Lung (tissue), 12 donors: ENCODE data around the gene CSNK1G1. TPM values are rescaled to one million over a fixed set of nuclear protein-coding genes. Genes with fewer than 3 reads are reported as not detected.

ENCODE experiments used
- ATAC-seq: fragments of 200-7000 bp; cut with Tn5 transposase; one replicate; pipeline ENCODE4 v1.9.1; 2020; ENCODE audit warnings: moderate number of reproducible peaks; ENCODE audit not compliant: insufficient read depth, low FRiP score
- DNase-seq, 3 donors: peaks; one replicate each; pipeline ENCODE4 v3.0.0-alpha.2; 2013 to 2017
- H3K27ac ChIP-seq, 2 donors: one replicate each; pipeline ENCODE4 v1.5.1; 2013; ENCODE audit warnings: mild to moderate bottlenecking in 2 of 2, moderate library complexity in 2 of 2, control low read depth in 1 of 2, inconsistent platforms in 1 of 2, low read depth in 1 of 2, low read length in 1 of 2
- H3K27me3 ChIP-seq, 3 donors: one replicate each; pipeline ENCODE4 v1.5.1; 2013; ENCODE audit warnings: low read length in 2 of 3; ENCODE audit not compliant: control insufficient read depth in 3 of 3, insufficient read depth in 3 of 3
- H3K36me3 ChIP-seq, 4 donors: one replicate each; pipeline ENCODE4 v1.5.1; 2013; ENCODE audit warnings: low read length in 4 of 4, mild to moderate bottlenecking in 1 of 4, moderate library complexity in 1 of 4; ENCODE audit not compliant: control insufficient read depth in 4 of 4, insufficient read depth in 4 of 4
- H3K4me1 ChIP-seq, 5 donors: one replicate each; pipeline ENCODE4 v1.5.1; 2013; ENCODE audit warnings: low read length in 5 of 5, mild to moderate bottlenecking in 2 of 5, moderate library complexity in 1 of 5; ENCODE audit not compliant: control insufficient read depth in 5 of 5, insufficient read depth in 5 of 5
- H3K4me3 ChIP-seq: one replicate; pipeline ENCODE4 v1.5.1; 2013; ENCODE audit warnings: mild to moderate bottlenecking, control low read depth, moderate library complexity
- H3K9ac ChIP-seq, 2 donors: one replicate each; pipeline ENCODE4 v1.5.1; 2013; ENCODE audit warnings: low read length in 2 of 2, control low read depth in 1 of 2; ENCODE audit not compliant: insufficient read depth in 1 of 2
- H3K9me3 ChIP-seq, 4 donors: one replicate each; pipeline ENCODE4 v1.5.1; 2013; ENCODE audit warnings: low read length in 3 of 4, mild to moderate bottlenecking in 1 of 4, moderate library complexity in 1 of 4; ENCODE audit not compliant: control insufficient read depth in 4 of 4, insufficient read depth in 3 of 4
- CTCF ChIP-seq: IDR thresholded peaks from 2 replicates; pipeline ENCODE4 v1.5.1; 2012; ENCODE audit warnings: mild to moderate bottlenecking; ENCODE audit errors: control extremely low read depth, extremely low read depth
- WGBS, 2 donors: extraction: QIAGEN DNeasy Blood & Tissue Kit; methylation state at CpG; one replicate each; pipeline ENCODE4 v1.1.7; 2013; 5-methylcytosine and 5-hydroxymethylcytosine counted together
- polyA plus RNA-seq, 2 donors: library from polyadenylated mRNA; stranded (reverse); fragments of 200-250 nt; gene quantifications; one replicate each; pipeline ENCODE4 v1.2.1, GENCODE V29; 2013
- total RNA-seq, 2 donors: library from RNA; depleted of rRNA in 1 of 2; stranded (reverse); fragments of >200 nt in 1 of 2; gene quantifications; one replicate each; pipeline ENCODE4 v1.2.1, GENCODE V29; 2014 to 2021
- donor health status: control.
- donor health status: control.
- donor health status: Bipolar disorder and iron deficiency.
- donor health status: healthy.
- donor health status: DM: yes; HTN: yes; CAD: no.

CSNK1G1 gene
- total and polyA plus RNA-seq, 4 donors, result 3.0 to 50.4 (median 12.9) TPM

DNA sequence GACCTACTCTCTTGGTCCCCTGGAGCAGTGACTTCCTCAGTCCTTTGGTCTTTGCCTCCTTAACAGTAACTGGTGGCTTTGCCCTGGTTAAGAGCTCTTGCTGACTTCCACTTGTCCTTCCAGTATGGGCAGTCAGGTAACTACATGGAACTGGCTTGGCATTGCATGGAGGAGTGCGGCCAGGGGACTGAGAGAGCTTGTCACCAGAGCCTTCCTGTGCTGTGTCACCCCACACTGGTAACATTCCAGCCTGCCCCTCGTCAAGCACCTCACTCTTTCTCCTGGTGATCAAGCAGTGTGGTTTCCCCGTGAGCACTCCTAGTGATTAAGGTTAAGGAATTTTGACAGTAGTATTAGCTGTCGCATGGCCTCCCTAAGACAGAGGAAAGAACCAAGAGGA, 223.8 kb downstream of the CSNK1G1 start:
- no peaks in the 10 kb centered on the region for H3K9me3 ChIP-seq
- TF ChIP-seq CTCF, result no peak
- no peaks in the 10 kb centered on the region for H3K27me3 ChIP-seq
- WGBS, 2 donors, result 86 to 91% methylated on average over 4 of the region's 4 CpGs
- no peak overlapping the region for H3K4me3 ChIP-seq
- peaks cover 58 to 79% (median 61%) of the 10 kb centered on the region in 4 donors for H3K36me3 ChIP-seq
- no peak for DNase-seq
- ATAC-seq, result no peak
- no peak overlapping the region for H3K9ac ChIP-seq
- H3K4me1 ChIP-seq, result peaks cover 0 to 6% (median 5%) of the 10 kb centered on the region in 5 donors
- H3K27ac ChIP-seq, result no peak overlapping the region

- Histone ChIP-seq H3K9me3 (no peaks in the 10 kb centered on the region), H3K4me1 (peaks cover 0 to 8% (median 5%) of the 10 kb centered on the region in 5 donors), H3K9ac (no peak overlapping the region), H3K4me3 (no peak overlapping the region), H3K27ac (no peak overlapping the region), H3K36me3 (peaks cover 51 to 79% (median 57%) of the 10 kb centered on the region in 4 donors), H3K27me3 (no peaks in the 10 kb centered on the region)
- DNase-seq, result no peak
- ATAC-seq, result no peak
- TF ChIP-seq CTCF, result no peak
- WGBS, 2 donors, result 97 to 98% methylated on average over 7 of the region's 7 CpGs
These were observed 224.4 kb downstream of the CSNK1G1 start for GRCh38 chr15:64131547-64131946.

DNA sequence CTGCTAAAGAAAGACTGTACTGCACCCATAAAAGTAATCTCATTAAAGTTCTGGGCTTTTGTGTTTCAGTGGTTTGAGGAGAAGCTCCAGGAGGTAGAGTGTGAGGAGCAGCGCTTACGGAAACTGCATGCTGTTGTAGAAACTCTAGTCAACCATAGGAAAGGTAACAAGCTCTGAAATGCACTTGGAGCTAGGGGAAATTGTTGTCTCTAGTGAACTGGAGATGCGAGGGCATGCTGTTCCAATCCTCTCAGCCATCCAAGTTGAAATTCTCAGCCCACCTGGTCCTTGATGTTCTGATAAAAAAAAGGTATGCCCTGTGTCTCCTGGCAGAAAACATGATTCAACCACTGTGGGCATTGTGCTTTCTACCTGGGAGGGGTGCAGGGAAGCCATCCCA, 225.8 kb downstream of the CSNK1G1 start:
- no peaks in the 10 kb centered on the region for H3K27me3 ChIP-seq
- TF ChIP-seq CTCF, result no peak
- WGBS, 2 donors, result 97 to 98% methylated on average over 3 of the region's 3 CpGs
- H3K4me1 ChIP-seq, result peaks cover 0 to 8% (median 5%) of the 10 kb centered on the region in 5 donors
- no peak overlapping the region for H3K27ac ChIP-seq
- no peaks in the 10 kb centered on the region for H3K9me3 ChIP-seq
- no peak for ATAC-seq
- no peak overlapping the region for H3K9ac ChIP-seq
- H3K4me3 ChIP-seq, result no peak overlapping the region
- DNase-seq, result no peak
- H3K36me3 ChIP-seq, result peaks cover 43 to 82% (median 49%) of the 10 kb centered on the region in 4 donors
